HG03469 (cell line): Measurements from ENCODE around the gene BST2.

Experiments used
- ATAC-seq: cut with Tn5 transposase; IDR thresholded peaks from one replicate; pipeline ENCODE4 v1.9.1; 2021; ENCODE audit warnings: mild to moderate bottlenecking, moderate library complexity, moderate number of reproducible peaks; ENCODE audit not compliant: unreplicated experiment

Gene BST2

GRCh38 chr19:17405250-17406045, at the start of gene BST2:
Gene BST2, minus strand, starts transcription at chr19:17405630. Its CDS starts 55 bp downstream, at chr19:17405575.
- peak; percentile 67 for ATAC-seq

- no peak for ATAC-seq
These were observed 49.2 kb upstream of the BST2 start for GRCh38 chr19:17454576-17455071.

GRCh38 chr19:17451820-17452219, 46.4 kb upstream of the BST2 start:
- no peak for ATAC-seq

- ATAC-seq, result no peak
These were observed 45.0 kb upstream of the BST2 start for GRCh38 chr19:17450264-17451075.

- no peak for ATAC-seq
These were observed 42.9 kb upstream of the BST2 start, which contains the start of gene TMEM221 for GRCh38 chr19:17448131-17448967. Gene TMEM221, minus strand, starts transcription at chr19:17448668. Its CDS starts 206 bp downstream, at chr19:17448462.

GRCh38 chr19:17447704-17448130, 42.3 kb upstream of the BST2 start:
- ATAC-seq, result no peak

- no peak for ATAC-seq
These were observed 40.2 kb upstream of the BST2 start for GRCh38 chr19:17445526-17446165.

- ATAC-seq, result no peak
These were observed 36.0 kb upstream of the BST2 start for GRCh38 chr19:17441241-17442021.

GRCh38 chr19:17436874-17437267, 31.4 kb upstream of the BST2 start:
- ATAC-seq, result no peak

GRCh38 chr19:17436094-17436873, 30.9 kb upstream of the BST2 start:
- ATAC-seq, result no peak

GRCh38 chr19:17435218-17435617, 29.8 kb upstream of the BST2 start:
- ATAC-seq, result no peak

- ATAC-seq, result no peak
These were observed 26.0 kb upstream of the BST2 start for GRCh38 chr19:17431417-17431816.

GRCh38 chr19:17429641-17430113, 24.2 kb upstream of the BST2 start:
- ATAC-seq, result no peak

GRCh38 chr19:17424743-17425365, 19.4 kb upstream of the BST2 start:
- no peak for ATAC-seq

GRCh38 chr19:17423429-17424208, 18.2 kb upstream of the BST2 start:
- no peak for ATAC-seq

GRCh38 chr19:17421942-17422341, 16.5 kb upstream of the BST2 start:
- ATAC-seq, result no peak

GRCh38 chr19:17420475-17420924, 15.1 kb upstream of the BST2 start:
- no peak for ATAC-seq
